H1 (cell line): ENCODE results near the gene TBC1D23. TPM values are rescaled to one million over a fixed set of nuclear protein-coding genes. Genes with fewer than 3 reads are reported as not detected.

ENCODE experiments used
- CTCF ChIA-PET: fragments of 300-600 bp; sonication (Branson Sonifier 250); formaldehyde crosslinking; loops from one replicate; lab custom pipeline; 2021; ENCODE audit not compliant: partially characterized antibody; lab: Charles Lee
- POLR2A ChIA-PET: fragments of 300-600 bp; sonication (Branson Sonifier 250); formaldehyde crosslinking; loops from one replicate; lab custom pipeline; 2021; ENCODE audit warnings: inconsistent platforms; ENCODE audit not compliant: partially characterized antibody; lab: Charles Lee
- DNase-seq, 2 experiments: peaks; one replicate each; pipeline versions ENCODE4 v3.0.0 to v3.0.0-alpha.2; 2010 to 2022; ENCODE audit warnings: low spot score in 2 of 2, low read depth in 1 of 2, mixed read lengths in 1 of 2
- FAIRE-seq: peaks from 2 replicates; lab custom pipeline; 2011; peaks lifted over from hg19 to GRCh38; lab: Jason Lieb, UNC
- H2AFZ ChIP-seq: 2 replicates; pipeline ENCODE4 v1.8.1; 2012; ENCODE audit warnings: low read length, inconsistent platforms
- H2AK5ac ChIP-seq: 2 replicates; pipeline ENCODE4 v1.6.1; 2013; ENCODE audit warnings: low read depth, low read length
- H2BK120ac ChIP-seq: replicated peaks from 2 replicates; pipeline ENCODE3; 2013; ENCODE audit warnings: low read depth, low read length, inconsistent platforms
- H2BK12ac ChIP-seq: 2 replicates; pipeline ENCODE4 v1.6.1; 2013; ENCODE audit warnings: low read depth, low read length
- H2BK15ac ChIP-seq: 2 replicates; pipeline ENCODE4 v1.6.1; 2013; ENCODE audit warnings: low read length
- H2BK20ac ChIP-seq: 2 replicates; pipeline ENCODE4 v1.6.1; 2013; ENCODE audit warnings: low read length
- H2BK5ac ChIP-seq: 2 replicates; pipeline ENCODE4 v1.6.1; 2013; ENCODE audit warnings: low read depth, low read length
- H3K14ac ChIP-seq: 2 replicates; pipeline ENCODE4 v1.6.1; 2013; ENCODE audit warnings: inconsistent platforms; ENCODE audit not compliant: insufficient read length
- H3K18ac ChIP-seq: 2 replicates; pipeline ENCODE4 v1.6.1; 2013; ENCODE audit warnings: low read length; ENCODE audit errors: extremely low read depth
- H3K23ac ChIP-seq: 2 replicates; pipeline ENCODE4 v1.6.1; 2013; ENCODE audit warnings: inconsistent platforms; ENCODE audit not compliant: insufficient read length
- H3K23me2 ChIP-seq: 2 replicates; pipeline ENCODE4 v1.6.1; 2013; ENCODE audit warnings: low read depth, low read length
- H3K27ac ChIP-seq: 2 replicates; pipeline ENCODE4 v1.6.1; 2011; ENCODE audit warnings: low read depth, low read length, inconsistent platforms
- H3K27me3 ChIP-seq, 4 experiments: replicated peaks in 1 of 4; 1 replicate in 1 of 4; 2 replicates in 3 of 4; pipeline versions ENCODE4 v1.6.1 to v1.8.1; 2011 to 2013; ENCODE audit warnings: low read length in 3 of 4, mild to moderate bottlenecking in 3 of 4, inconsistent platforms in 2 of 4, mixed read lengths in 2 of 4, moderate library complexity in 1 of 4; ENCODE audit not compliant: control insufficient read depth in 3 of 4, insufficient read depth in 3 of 4; ENCODE audit errors: extremely low read depth in 1 of 4
- H3K36me3 ChIP-seq, 4 experiments: 2 replicates each; pipeline versions ENCODE4 v1.6.1 to v1.8.1; 2011 to 2013; ENCODE audit warnings: mild to moderate bottlenecking in 4 of 4, low read length in 3 of 4, moderate library complexity in 2 of 4, control low read depth in 1 of 4, inconsistent platforms in 1 of 4; ENCODE audit not compliant: insufficient read depth in 4 of 4, control insufficient read depth in 2 of 4
- H3K4ac ChIP-seq: replicated peaks from 2 replicates; pipeline ENCODE3; 2013; ENCODE audit warnings: low read length, low read depth, mixed read lengths, inconsistent platforms; ENCODE audit not compliant: insufficient read length
- H3K4me1 ChIP-seq, 4 experiments: replicated peaks in 1 of 4; 1 replicate in 1 of 4; 2 replicates in 3 of 4; pipeline versions ENCODE4 v1.6.1 to v1.8.1; 2011 to 2013; ENCODE audit warnings: low read length in 3 of 4, inconsistent platforms in 2 of 4, mixed read lengths in 1 of 4; ENCODE audit not compliant: insufficient read depth in 4 of 4, control insufficient read depth in 3 of 4
- H3K4me2 ChIP-seq, 2 experiments: 2 replicates each; pipeline versions ENCODE4 v1.6.1 to v1.8.1; 2011 to 2013; ENCODE audit warnings: low read depth in 2 of 2, low read length in 2 of 2, control low read depth in 1 of 2, inconsistent platforms in 1 of 2, mild to moderate bottlenecking in 1 of 2; ENCODE audit not compliant: insufficient read depth in 1 of 2
- H3K4me3 ChIP-seq, 4 experiments: fragments of 200-600, 300-600 bp in 1 of 4; sonication (generic), shearing (Covaris generic), sonication (Bioruptor Twin) in 1 of 4; 2 replicates each; pipeline versions ENCODE4 v1.5.1 to v1.8.1; 2011 to 2016; ENCODE audit warnings: low read length in 4 of 4, low read depth in 3 of 4, control low read depth in 2 of 4, inconsistent platforms in 2 of 4, mild to moderate bottlenecking in 2 of 4, mixed read lengths in 1 of 4, moderate library complexity in 1 of 4; ENCODE audit not compliant: insufficient read depth in 2 of 4; ENCODE audit errors: extremely low read depth in 1 of 4
- H3K56ac ChIP-seq: replicated peaks from 2 replicates; pipeline ENCODE3; 2013; ENCODE audit warnings: low read depth, mild to moderate bottlenecking, mixed read lengths, low read length, inconsistent platforms; ENCODE audit not compliant: insufficient read length
- H3K79me1 ChIP-seq: 2 replicates; pipeline ENCODE4 v1.6.1; 2013; ENCODE audit warnings: low read depth, low read length, control low read depth
- H3K79me2 ChIP-seq, 2 experiments: 2 replicates each; pipeline versions ENCODE4 v1.6.1 to v1.8.1; 2012 to 2013; ENCODE audit warnings: low read length in 2 of 2, mild to moderate bottlenecking in 2 of 2, inconsistent platforms in 1 of 2; ENCODE audit not compliant: insufficient read depth in 2 of 2, control insufficient read depth in 1 of 2
- H3K9ac ChIP-seq, 4 experiments: replicated peaks in 1 of 4; 1 replicate in 1 of 4; 2 replicates in 3 of 4; pipeline versions ENCODE4 v1.6.1 to v1.8.1; 2011 to 2013; ENCODE audit warnings: low read depth in 3 of 4, low read length in 3 of 4, control low read depth in 2 of 4, mild to moderate bottlenecking in 2 of 4, moderate library complexity in 2 of 4, inconsistent platforms in 1 of 4; ENCODE audit errors: extremely low read depth in 1 of 4
- H3K9me3 ChIP-seq, 2 experiments: 2 replicates each; pipeline versions ENCODE4 v1.6.1 to v1.8.1; 2012 to 2013; ENCODE audit warnings: mild to moderate bottlenecking in 2 of 2, moderate library complexity in 2 of 2, control low read depth in 1 of 2, inconsistent platforms in 1 of 2, low read depth in 1 of 2, low read length in 1 of 2, mixed read lengths in 1 of 2; ENCODE audit not compliant: insufficient read depth in 2 of 2
- H4K20me1 ChIP-seq, 2 experiments: replicated peaks in 1 of 2; 2 replicates each; pipeline versions ENCODE3 to v1.8.1; 2011 to 2013; ENCODE audit warnings: inconsistent platforms in 2 of 2, low read length in 2 of 2, mild to moderate bottlenecking in 1 of 2; ENCODE audit not compliant: insufficient read depth in 2 of 2, control insufficient read depth in 1 of 2
- H4K5ac ChIP-seq: 2 replicates; pipeline ENCODE4 v1.6.1; 2013; ENCODE audit warnings: low read length, low read depth, mixed read lengths, inconsistent platforms; ENCODE audit not compliant: insufficient read length
- H4K8ac ChIP-seq: 2 replicates; pipeline ENCODE4 v1.8.0; 2013; ENCODE audit warnings: mild to moderate bottlenecking, moderate library complexity, low read length, inconsistent platforms; ENCODE audit not compliant: insufficient read depth; ENCODE audit errors: extremely low read depth
- H4K91ac ChIP-seq: replicated peaks from 2 replicates; pipeline ENCODE3; 2013; ENCODE audit warnings: low read length, mixed read lengths, inconsistent platforms; ENCODE audit not compliant: insufficient read length
- BACH1 ChIP-seq: IDR thresholded peaks from 2 replicates; pipeline ENCODE4 v1.6.1; 2012; ENCODE audit warnings: low read length, improper control_type of control experiment
- CBX8 ChIP-seq: fragments of 300-800, 300-1000 bp; sonication (generic); IDR thresholded peaks from 2 replicates; pipeline ENCODE4 v1.7.1; 2016; ENCODE audit warnings: low read depth, low read length, borderline replicate concordance
- CTBP2 ChIP-seq: IDR thresholded peaks from 2 replicates; pipeline ENCODE4 v1.7.0; 2011; ENCODE audit warnings: borderline replicate concordance, mild to moderate bottlenecking, moderate library complexity, mixed read lengths, low read length; ENCODE audit not compliant: insufficient read depth, insufficient read length
- EP300 ChIP-seq, 2 experiments: IDR thresholded peaks; 1 replicate in 1 of 2; 2 replicates in 1 of 2; pipeline ENCODE4 v1.6.1; 2011 to 2012; ENCODE audit warnings: low read depth in 2 of 2, low read length in 2 of 2, mild to moderate bottlenecking in 2 of 2, borderline replicate concordance in 1 of 2, inconsistent platforms in 1 of 2, moderate library complexity in 1 of 2
- KDM1A ChIP-seq: fragments of 200-600, 300-600 bp; sonication (generic); IDR thresholded peaks from 2 replicates; pipeline ENCODE4 v1.7.1; 2016; ENCODE audit warnings: mild to moderate bottlenecking, low read length, borderline replicate concordance
- KDM5A ChIP-seq: fragments of 200-600 bp; IDR thresholded peaks from 2 replicates; pipeline ENCODE4 v1.7.1; 2012; ENCODE audit warnings: mild to moderate bottlenecking, low read length, inconsistent platforms, mixed read lengths
- PHF8 ChIP-seq: fragments of 200-600 bp; sonication (generic); conservative IDR thresholded peaks from 2 replicates; pipeline ENCODE4 v1.7.1; 2012; ENCODE audit warnings: low read depth, mild to moderate bottlenecking, inconsistent platforms, low read length, moderate library complexity
- POLR2A ChIP-seq, 2 experiments: IDR thresholded peaks; 1 replicate in 1 of 2; 2 replicates in 1 of 2; pipeline ENCODE4 v1.6.1; 2011; ENCODE audit warnings: low read depth in 2 of 2, low read length in 2 of 2, mild to moderate bottlenecking in 2 of 2; ENCODE audit errors: control extremely low read depth in 1 of 2
- SAP30 ChIP-seq: fragments of 300-600 bp; sonication (generic); IDR thresholded peaks from 2 replicates; pipeline ENCODE4 v1.7.1; 2012; ENCODE audit warnings: low read length, moderate library complexity, mild to moderate bottlenecking, inconsistent platforms; ENCODE audit not compliant: insufficient read depth, insufficient replicate concordance
- SIX5 ChIP-seq: IDR thresholded peaks from 2 replicates; pipeline ENCODE4 v1.6.1; 2011; ENCODE audit warnings: mild to moderate bottlenecking, low read depth, low read length
- YY1 ChIP-seq: IDR thresholded peaks from 2 replicates; pipeline ENCODE4 v1.6.1; 2011; ENCODE audit warnings: low read depth, mild to moderate bottlenecking, low read length
- ZNF274 ChIP-seq: IDR thresholded peaks from 2 replicates; pipeline ENCODE4 v1.7.0; 2012; ENCODE audit warnings: low read length, borderline replicate concordance; ENCODE audit errors: extremely low read depth
- WGBS, 2 experiments: shearing (Covaris generic) in 1 of 2; methylation state at CpG; one replicate each; pipeline versions ENCODE4 v1.1.6 to v1.1.7; 2013 to 2015; ENCODE audit warnings: low lambda C conversion rate in 2 of 2, mixed read lengths in 2 of 2, inconsistent platforms in 1 of 2, low coverage in 1 of 2, missing lambda C conversion rate in 1 of 2; ENCODE audit not compliant: insufficient replicate concordance in 2 of 2, insufficient coverage in 1 of 2, insufficient read length in 1 of 2; ENCODE audit errors: extremely low coverage in 1 of 2, missing lambda C conversion rate in 1 of 2; 5-methylcytosine and 5-hydroxymethylcytosine counted together
- polyA plus RNA-seq, 7 experiments: library from polyadenylated mRNA; depleted of rRNA in 3 of 7; stranded (reverse) in 5 of 7; unstranded in 2 of 7; fragments of >200 nt in 5 of 7; fragments of 200-250 nt in 2 of 7; gene quantifications; 1 replicate in 5 of 7; 2 replicates in 1 of 7; 4 replicates in 1 of 7; pipeline versions ENCODE4 v1.2.1 to v1.2.3, GENCODE V29; 2011 to 2013; ENCODE audit warnings: missing spikeins in 2 of 7, mixed read lengths in 2 of 7
- total RNA-seq: library from RNA; stranded (reverse); fragmentation: NEBNext Ultra II Directional; extraction: Animal tissue kit (Norgen Biotek cat#: 25700); gene quantifications from 2 replicates; pipeline ENCODE4 v1.2.1, GENCODE V29; 2021

TBC1D23 gene
- total and polyA plus RNA-seq, 2 of the 8 experiments (the other 6 are each of a cell fraction or from before 2014, with no cell fraction given): 6.4 to 29.3 TPM

GRCh38 chr3:100358413-100358812, 97.6 kb downstream of the TBC1D23 start:
- CTCF ChIA-PET: interaction anchor here (1.5 kb wide), 1 partner anchor 59 kb away, joined by 4 read pairs; no protein-coding TSS in a partner anchor
- H4K20me1 ChIP-seq: no peaks in the 10 kb centered on the region
- no peak overlapping the region for H3K14ac ChIP-seq
- H2BK120ac ChIP-seq: no peak overlapping the region
- no peak overlapping the region for H4K8ac ChIP-seq
- H3K4me1 ChIP-seq: no peaks in the 10 kb centered on the region
- no peak for DNase-seq
- no peak overlapping the region for H3K56ac ChIP-seq
- H3K4ac ChIP-seq: no peak overlapping the region
- no peaks in the 10 kb centered on the region for H3K27me3 ChIP-seq
- H3K18ac ChIP-seq: no peak overlapping the region
- H2BK15ac ChIP-seq: no peak overlapping the region
- FAIRE-seq: no peak
- H3K23me2 ChIP-seq: no peaks in the 10 kb centered on the region
- no peak overlapping the region for H3K4me3 ChIP-seq
- POLR2A ChIA-PET: interaction anchor here (0.9 to 1.4 kb wide), 3 partner anchors 15 to 27 kb away, joined by 3 to 5 read pairs (median 3); no protein-coding TSS in a partner anchor
- H2BK12ac ChIP-seq: no peak overlapping the region
- H2BK5ac ChIP-seq: no peak overlapping the region
- H2AFZ ChIP-seq: no peak overlapping the region
- H3K9me3 ChIP-seq: no peaks in the 10 kb centered on the region; a peak in 1 of 4 replicates
- peaks cover 0 to 12% (median 6%) of the 10 kb centered on the region in 4 experiments; a peak in 3 of 8 replicates for H3K36me3 ChIP-seq
- 89% methylated on average over 2 of the region's 2 CpGs; no CpG with 5 or more reads in 1 of the 2 experiments for WGBS, 2 experiments
- H4K5ac ChIP-seq: no peak overlapping the region
- no peak overlapping the region for H2AK5ac ChIP-seq
- no peak overlapping the region for H3K4me2 ChIP-seq
- H3K23ac ChIP-seq: no peak overlapping the region
- H2BK20ac ChIP-seq: no peak overlapping the region
- no peaks in the 10 kb centered on the region for H3K79me2 ChIP-seq
- H3K79me1 ChIP-seq: no peaks in the 10 kb centered on the region
- no peak overlapping the region for H3K9ac ChIP-seq
- H4K91ac ChIP-seq: no peak overlapping the region
- H3K27ac ChIP-seq: no peak overlapping the region
- TF ChIP-seq KDM5A (no peak), ZNF274 (no peak), CTBP2 (no peak), CBX8 (no peak), YY1 (no peak), POLR2A (IDR thresholded peaks at IDR 0.05; ENCODE audit: control extremely low read depth in 1 of 2, low read depth in 2 of 2, low read length in 2 of 2) (no peak), KDM1A (no peak), PHF8 (no peak), BACH1 (no peak), EP300 (IDR thresholded peaks at IDR 0.05; ENCODE audit: borderline replicate concordance in 1 of 2, low read depth in 2 of 2, low read length in 2 of 2) (no peak), SIX5 (no peak), SAP30 (no peak)
